ENCODE measurements around the gene FBXL7. TPM values are rescaled to one million over a fixed set of nuclear protein-coding genes. Genes with fewer than 3 reads are reported as not detected.

Gene FBXL7
- total RNA-seq, 5 donors from 2014 or later (not counting 1 experiment from before 2014, with no cell fraction given) = 0.06 to 0.07 TPM; not detected in 3

DNA sequence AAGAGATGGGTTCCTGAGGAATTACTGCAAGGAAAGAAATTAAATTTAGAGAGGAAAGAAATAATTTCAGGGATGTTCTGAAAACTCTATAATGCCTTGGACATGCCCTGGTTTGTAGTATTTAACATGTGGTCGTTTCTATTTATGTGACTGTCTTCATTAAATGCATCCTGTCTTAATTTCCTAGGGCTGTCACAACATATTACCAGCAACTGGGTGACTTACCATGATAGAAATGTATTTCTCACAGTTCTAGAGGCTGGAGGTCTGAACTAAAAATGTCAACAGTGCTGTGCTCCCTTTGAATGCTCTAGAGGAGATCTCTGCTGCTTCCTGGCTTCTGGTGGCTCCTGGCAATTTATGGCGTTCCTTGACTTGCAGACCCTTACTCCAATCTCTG is 287.7 kb downstream of the FBXL7 start:
- ChIA-PET CTCF (no interaction called here), POLR2A (no interaction called here)
- Histone ChIP-seq H3K27ac (ENCODE audit: low read length) (no peak overlapping the region), H3K9me3 (no peaks in the 10 kb centered on the region), H3K4me1 (ENCODE audit: control insufficient read depth in 1 of 2, extremely low read depth in 1 of 2, insufficient read depth in 2 of 2, low read length in 2 of 2) (no peaks in the 10 kb centered on the region), H3K27me3 (replicated peaks in 1 of 2; ENCODE audit: control insufficient read depth in 2 of 2, extremely low read depth in 1 of 2, insufficient read depth in 2 of 2, low read length in 1 of 2) (no peaks in the 10 kb centered on the region), H3K36me3 (ENCODE audit: control insufficient read depth in 2 of 2, extremely low read depth in 1 of 2, insufficient read depth in 1 of 2, low read length in 1 of 2) (no peaks in the 10 kb centered on the region), H3K4me3 (ENCODE audit: control insufficient read depth in 1 of 2, extremely low read depth in 1 of 2, low read length in 1 of 2) (no peak overlapping the region)
- no peaks in the 10 kb centered on the region for H3K4me1 Mint-ChIP-seq
- ATAC-seq (replicated peaks in 1 of 4) = no peak
- no peaks in the 10 kb centered on the region for H3K36me3 Mint-ChIP-seq
- no peak for DNase-seq
- 80% methylated on average over 1 of the region's 2 CpGs for WGBS (ENCODE audit: insufficient coverage)
- no peak overlapping the region for H3K27ac Mint-ChIP-seq
- H3K9me3 Mint-ChIP-seq = peaks cover 3 to 11% (median 5%) of the 10 kb centered on the region in 3 donors
- no peaks in the 10 kb centered on the region for H3K27me3 Mint-ChIP-seq
- no peak overlapping the region for H3K4me3 Mint-ChIP-seq

DNA sequence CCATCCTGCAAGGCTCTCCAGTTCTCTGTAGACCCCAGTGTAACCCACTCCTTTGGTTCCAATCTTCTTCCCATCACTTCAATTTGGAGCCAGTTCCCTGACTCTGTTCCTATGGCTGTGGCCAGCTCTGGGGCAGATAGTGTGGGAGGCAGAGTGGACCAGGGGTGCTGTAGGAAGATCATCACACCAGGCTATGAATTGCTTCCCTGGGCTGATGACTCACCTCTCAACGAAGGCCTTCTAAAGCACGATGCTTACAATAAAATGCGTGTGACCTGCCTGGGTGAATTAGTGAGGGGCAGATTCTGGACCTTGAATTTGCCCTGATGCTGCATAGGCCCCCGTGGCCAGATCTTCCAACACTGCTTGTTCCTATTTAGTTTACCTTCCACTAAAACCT is 289.7 kb downstream of the FBXL7 start:
- no peak for DNase-seq
- H3K36me3 ChIP-seq (ENCODE audit: control insufficient read depth in 2 of 2, extremely low read depth in 1 of 2, insufficient read depth in 1 of 2, low read length in 1 of 2) = no peaks in the 10 kb centered on the region
- ATAC-seq (replicated peaks in 1 of 4) = no peak
- no peak overlapping the region for H3K27ac Mint-ChIP-seq
- POLR2A ChIA-PET = no interaction called here
- no peaks in the 10 kb centered on the region for H3K27me3 Mint-ChIP-seq
- CTCF ChIA-PET = no interaction called here
- no peaks in the 10 kb centered on the region for H3K9me3 ChIP-seq
- peaks cover 3 to 14% (median 5%) of the 10 kb centered on the region in 3 donors for H3K9me3 Mint-ChIP-seq
- no peak overlapping the region for H3K27ac ChIP-seq (ENCODE audit: low read length)
- H3K27me3 ChIP-seq (replicated peaks in 1 of 2; ENCODE audit: control insufficient read depth in 2 of 2, extremely low read depth in 1 of 2, insufficient read depth in 2 of 2, low read length in 1 of 2) = no peaks in the 10 kb centered on the region
- H3K4me3 ChIP-seq (ENCODE audit: control insufficient read depth in 1 of 2, extremely low read depth in 1 of 2, low read length in 1 of 2) = no peak overlapping the region
- H3K36me3 Mint-ChIP-seq = no peaks in the 10 kb centered on the region
- no peak overlapping the region for H3K4me3 Mint-ChIP-seq
- H3K4me1 ChIP-seq (ENCODE audit: control insufficient read depth in 1 of 2, extremely low read depth in 1 of 2, insufficient read depth in 2 of 2, low read length in 2 of 2) = no peaks in the 10 kb centered on the region
- H3K4me1 Mint-ChIP-seq = no peaks in the 10 kb centered on the region
- WGBS (ENCODE audit: insufficient coverage) = 74% methylated on average over 3 of the region's 4 CpGs

DNA sequence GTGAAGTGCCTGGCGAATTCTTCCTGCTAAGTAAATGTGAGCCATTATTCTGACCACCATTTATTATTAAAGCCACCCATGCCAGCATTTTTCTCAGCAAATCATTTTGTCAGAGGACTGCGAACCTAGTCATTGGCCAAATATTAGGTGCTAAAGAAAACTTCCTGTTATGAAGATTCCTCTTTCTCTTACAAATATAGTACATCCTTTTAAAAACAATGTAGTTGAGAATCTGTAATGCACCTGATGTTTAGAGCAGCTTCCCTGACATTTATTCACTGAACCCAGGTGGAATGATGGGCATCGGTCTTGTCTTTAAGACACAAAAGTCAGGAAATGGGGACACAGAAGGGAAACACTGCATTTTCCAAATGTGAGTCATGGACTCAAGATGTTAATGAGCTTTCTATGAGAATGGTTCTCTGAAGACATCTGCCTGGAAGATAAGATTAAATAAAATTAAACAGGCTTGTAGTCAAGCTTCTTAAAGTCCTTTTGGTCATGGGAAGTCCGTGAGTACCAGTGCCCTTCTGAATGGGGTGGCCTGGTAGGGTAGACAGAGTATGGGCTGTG is 290.6 kb downstream of the FBXL7 start:
- H3K27ac ChIP-seq (ENCODE audit: low read length) = no peak overlapping the region
- 17% methylated on average over 1 of the region's 4 CpGs for WGBS (ENCODE audit: insufficient coverage)
- ChIA-PET POLR2A (interaction anchor here in 1 of 2 donors (0.7 kb wide), 1 partner anchor 15 kb away, joined by 8 read pairs; no protein-coding TSS in a partner anchor), CTCF (no interaction called here)
- Mint-ChIP-seq H3K27ac (no peak overlapping the region), H3K4me3 (no peak overlapping the region), H3K9me3 (peaks cover 3 to 14% (median 5%) of the 10 kb centered on the region in 3 donors), H3K27me3 (no peaks in the 10 kb centered on the region), H3K36me3 (no peaks in the 10 kb centered on the region), H3K4me1 (no peaks in the 10 kb centered on the region)
- no peaks in the 10 kb centered on the region for H3K27me3 ChIP-seq (replicated peaks in 1 of 2; ENCODE audit: control insufficient read depth in 2 of 2, extremely low read depth in 1 of 2, insufficient read depth in 2 of 2, low read length in 1 of 2)
- no peaks in the 10 kb centered on the region for H3K4me1 ChIP-seq (ENCODE audit: control insufficient read depth in 1 of 2, extremely low read depth in 1 of 2, insufficient read depth in 2 of 2, low read length in 2 of 2)
- no peak for ATAC-seq (replicated peaks in 1 of 4)
- no peak overlapping the region for H3K4me3 ChIP-seq (ENCODE audit: control insufficient read depth in 1 of 2, extremely low read depth in 1 of 2, low read length in 1 of 2)
- DNase-seq = no peak
- no peaks in the 10 kb centered on the region for H3K9me3 ChIP-seq
- no peaks in the 10 kb centered on the region for H3K36me3 ChIP-seq (ENCODE audit: control insufficient read depth in 2 of 2, extremely low read depth in 1 of 2, insufficient read depth in 1 of 2, low read length in 1 of 2)

DNA sequence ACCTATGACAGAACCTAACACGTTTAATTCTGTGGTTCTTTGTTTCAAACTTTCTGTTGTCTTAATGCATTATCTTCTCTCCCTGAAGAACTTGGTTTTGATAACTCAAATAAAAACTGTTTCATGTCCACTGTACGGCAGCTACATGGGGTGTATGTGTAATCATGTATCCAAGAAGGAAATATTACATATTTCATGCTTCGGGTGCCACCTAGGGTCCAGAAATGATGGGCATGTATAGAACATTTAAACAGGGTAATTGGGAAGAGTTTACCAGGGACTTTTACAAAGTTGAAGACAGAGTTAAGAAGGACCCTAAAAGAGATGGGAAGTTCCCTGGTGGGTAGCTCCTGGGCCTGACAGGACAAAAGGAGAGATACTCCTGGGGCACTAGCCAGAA is 291.3 kb downstream of the FBXL7 start:
- Mint-ChIP-seq H3K4me1 (no peaks in the 10 kb centered on the region), H3K4me3 (no peak overlapping the region), H3K27me3 (no peaks in the 10 kb centered on the region), H3K27ac (no peak overlapping the region), H3K9me3 (peaks cover 5 to 14% (median 5%) of the 10 kb centered on the region in 3 donors), H3K36me3 (no peaks in the 10 kb centered on the region)
- Histone ChIP-seq H3K27ac (ENCODE audit: low read length) (no peak overlapping the region), H3K4me3 (ENCODE audit: control insufficient read depth in 1 of 2, extremely low read depth in 1 of 2, low read length in 1 of 2) (no peak overlapping the region), H3K27me3 (replicated peaks in 1 of 2; ENCODE audit: control insufficient read depth in 2 of 2, extremely low read depth in 1 of 2, insufficient read depth in 2 of 2, low read length in 1 of 2) (no peaks in the 10 kb centered on the region), H3K36me3 (ENCODE audit: control insufficient read depth in 2 of 2, extremely low read depth in 1 of 2, insufficient read depth in 1 of 2, low read length in 1 of 2) (no peaks in the 10 kb centered on the region), H3K9me3 (no peaks in the 10 kb centered on the region), H3K4me1 (ENCODE audit: control insufficient read depth in 1 of 2, extremely low read depth in 1 of 2, insufficient read depth in 2 of 2, low read length in 2 of 2) (no peaks in the 10 kb centered on the region)
- 80% methylated on average over 1 of the region's 3 CpGs for WGBS (ENCODE audit: insufficient coverage)
- no peak for DNase-seq
- POLR2A ChIA-PET = no interaction called here
- ATAC-seq (replicated peaks in 1 of 4) = no peak
- CTCF ChIA-PET = no interaction called here

DNA sequence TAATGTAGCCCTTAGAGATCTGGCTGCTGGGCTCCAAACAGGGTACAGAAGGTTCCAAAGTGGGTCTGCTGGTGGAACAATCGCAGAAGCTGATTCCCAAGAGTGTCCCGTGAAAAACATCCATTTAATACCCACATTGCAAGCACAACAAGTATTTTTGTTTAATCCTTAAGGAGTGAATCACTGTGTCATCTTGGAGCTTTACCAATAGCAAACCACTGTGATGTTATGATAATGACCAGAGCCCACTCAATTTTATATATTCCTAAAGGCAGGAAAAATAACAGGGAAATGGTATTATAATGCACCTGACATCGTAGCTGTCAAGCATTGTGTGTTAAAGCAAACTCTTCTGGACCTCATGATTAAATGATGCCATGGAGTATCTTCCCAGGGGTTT is 291.9 kb downstream of the FBXL7 start:
- no peak overlapping the region for H3K4me3 Mint-ChIP-seq
- no peaks in the 10 kb centered on the region for H3K27me3 Mint-ChIP-seq
- Histone ChIP-seq H3K27ac (ENCODE audit: low read length) (no peak overlapping the region), H3K9me3 (no peaks in the 10 kb centered on the region), H3K36me3 (ENCODE audit: control insufficient read depth in 2 of 2, extremely low read depth in 1 of 2, insufficient read depth in 1 of 2, low read length in 1 of 2) (no peaks in the 10 kb centered on the region), H3K4me1 (ENCODE audit: control insufficient read depth in 1 of 2, extremely low read depth in 1 of 2, insufficient read depth in 2 of 2, low read length in 2 of 2) (no peaks in the 10 kb centered on the region), H3K27me3 (replicated peaks in 1 of 2; ENCODE audit: control insufficient read depth in 2 of 2, extremely low read depth in 1 of 2, insufficient read depth in 2 of 2, low read length in 1 of 2) (no peaks in the 10 kb centered on the region), H3K4me3 (ENCODE audit: control insufficient read depth in 1 of 2, extremely low read depth in 1 of 2, low read length in 1 of 2) (no peak overlapping the region)
- H3K36me3 Mint-ChIP-seq = no peaks in the 10 kb centered on the region
- POLR2A ChIA-PET = no interaction called here
- peaks cover 5 to 11% (median 5%) of the 10 kb centered on the region in 3 donors for H3K9me3 Mint-ChIP-seq
- no CpG with 5 or more reads among the region's 3 CpGs for WGBS (ENCODE audit: insufficient coverage)
- no peak overlapping the region for H3K27ac Mint-ChIP-seq
- H3K4me1 Mint-ChIP-seq = no peaks in the 10 kb centered on the region
- CTCF ChIA-PET = no interaction called here
- DNase-seq = no peak
- no peak for ATAC-seq (replicated peaks in 1 of 4)

DNA sequence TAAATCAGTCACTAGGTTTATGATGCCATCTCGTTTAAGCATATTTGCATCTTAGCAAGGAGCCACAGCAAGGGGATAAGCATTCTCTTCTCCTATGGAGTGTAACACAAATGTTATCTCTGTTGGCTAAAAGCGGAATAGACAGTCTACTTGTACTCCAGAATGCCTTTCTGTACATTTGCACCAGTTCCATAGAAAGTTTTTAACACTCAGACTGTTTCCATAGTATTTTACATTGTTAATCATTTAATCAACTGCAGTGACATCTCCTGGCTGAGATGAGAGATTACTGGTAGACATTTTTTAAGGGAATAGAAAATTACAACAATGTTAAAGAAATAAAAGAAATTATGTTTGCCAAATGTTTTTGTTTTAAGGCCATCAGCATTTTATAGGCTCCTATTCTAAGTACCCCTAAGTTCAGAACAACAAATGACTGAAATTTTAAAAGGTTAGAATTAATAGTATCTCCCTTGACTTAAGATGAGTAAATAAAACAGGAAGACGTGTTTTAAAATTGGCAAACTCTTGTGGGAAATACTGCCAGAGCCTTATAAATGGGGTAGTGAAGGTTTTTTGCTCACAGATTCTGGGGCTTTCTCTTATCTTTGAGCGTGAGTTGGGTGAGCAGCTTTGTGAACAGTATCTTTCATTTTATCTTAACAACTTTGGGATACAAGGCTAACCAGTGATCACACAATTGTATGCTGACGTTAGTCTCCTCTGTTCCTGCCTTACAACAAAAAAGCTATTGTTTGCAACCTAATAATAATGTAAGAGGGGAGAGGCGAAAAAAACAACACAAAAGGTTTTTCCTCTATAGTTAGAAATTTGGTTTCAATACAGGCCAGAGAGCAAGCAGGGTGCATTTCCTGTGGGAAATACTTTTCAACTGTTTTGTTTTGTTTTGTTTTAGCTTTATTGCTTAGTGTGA is 294.3 kb downstream of the FBXL7 start:
- ATAC-seq (replicated peaks in 1 of 4) (no peak), DNase-seq (no peak)
- Histone ChIP-seq H3K27me3 (replicated peaks in 1 of 2; ENCODE audit: control insufficient read depth in 2 of 2, extremely low read depth in 1 of 2, insufficient read depth in 2 of 2, low read length in 1 of 2) (no peaks in the 10 kb centered on the region), H3K4me3 (ENCODE audit: control insufficient read depth in 1 of 2, extremely low read depth in 1 of 2, low read length in 1 of 2) (no peak overlapping the region), H3K9me3 (no peaks in the 10 kb centered on the region), H3K36me3 (ENCODE audit: control insufficient read depth in 2 of 2, extremely low read depth in 1 of 2, insufficient read depth in 1 of 2, low read length in 1 of 2) (no peaks in the 10 kb centered on the region), H3K27ac (ENCODE audit: low read length) (no peak overlapping the region), H3K4me1 (ENCODE audit: control insufficient read depth in 1 of 2, extremely low read depth in 1 of 2, insufficient read depth in 2 of 2, low read length in 2 of 2) (no peaks in the 10 kb centered on the region)
- no peaks in the 10 kb centered on the region for H3K4me1 Mint-ChIP-seq
- ChIA-PET CTCF (no interaction called here), POLR2A (no interaction called here)
- H3K27ac Mint-ChIP-seq = no peak overlapping the region
- no peak overlapping the region for H3K4me3 Mint-ChIP-seq
- H3K27me3 Mint-ChIP-seq = no peaks in the 10 kb centered on the region
- no peaks in the 10 kb centered on the region for H3K36me3 Mint-ChIP-seq
- H3K9me3 Mint-ChIP-seq = peaks cover 5 to 6% (median 5%) of the 10 kb centered on the region in 3 donors
- no CpG with 5 or more reads among the region's 6 CpGs for WGBS (ENCODE audit: insufficient coverage)

All from T-cell (primary cell).